Measurements from ENCODE around the gene PNPLA7. TPM values are rescaled to one million over a fixed set of nuclear protein-coding genes. Genes with fewer than 3 reads are reported as not detected.

Gene PNPLA7
- total RNA-seq, 2 experiments from 2014 or later = 1.5 to 10.2 TPM

GRCh38 chr9:137522746-137523455 is 27.3 kb downstream of the PNPLA7 start:
- no peak overlapping the region for H3K4me3 ChIP-seq (ENCODE audit: low read depth, low read length, poor library complexity, severe bottlenecking)
- POLR2A ChIA-PET = interaction anchor here (0.6 kb wide), 1 partner anchor 31 kb away, joined by 4 read pairs; no protein-coding TSS in a partner anchor
- no peaks in the 10 kb centered on the region for H3K4me1 ChIP-seq (ENCODE audit: insufficient read depth, low read length, poor library complexity, severe bottlenecking)
- TF ChIP-seq CTCF (conservative IDR thresholded peaks at IDR 0.05; ENCODE audit: low read length) (no peak), EZH2phosphoT487 (IDR thresholded peaks at IDR 0.05; ENCODE audit: borderline replicate concordance, low read depth, low read length) (no peak)
- no peak overlapping the region for H2AFZ ChIP-seq (ENCODE audit: low read length)
- H3K36me3 ChIP-seq (ENCODE audit: insufficient read depth, low read length) = no peaks in the 10 kb centered on the region
- no TSS peak for BruUV-seq (replicated peaks)
- CTCF ChIA-PET (ENCODE audit: unreplicated experiment) = no interaction called here
- DNase-seq (ENCODE audit: low spot score) = no peak
- H4K20me1 ChIP-seq (ENCODE audit: insufficient read depth, low read length) = no peaks in the 10 kb centered on the region
- no peak overlapping the region for H3K27ac ChIP-seq (ENCODE audit: low read depth, low read length, poor library complexity, severe bottlenecking)
- no peak overlapping the region for H3K4me2 ChIP-seq (ENCODE audit: low read length)
- intact Hi-C loops (cut with micrococcal nuclease; ENCODE audit: unreplicated experiment) = no loop called here
- H3K9me2 ChIP-seq (ENCODE audit: insufficient read depth, low read length) = no peaks in the 10 kb centered on the region
- no peaks in the 10 kb centered on the region for H3K79me2 ChIP-seq (ENCODE audit: insufficient read depth, low read depth, low read length)
- H3K9me3 ChIP-seq (ENCODE audit: low read length) = no peaks in the 10 kb centered on the region

GRCh38 chr9:137521405-137521985 is 28.7 kb downstream of the PNPLA7 start:
- H3K9me2 ChIP-seq (ENCODE audit: insufficient read depth, low read length) = no peaks in the 10 kb centered on the region
- H3K79me2 ChIP-seq (ENCODE audit: insufficient read depth, low read depth, low read length) = no peaks in the 10 kb centered on the region
- no peaks in the 10 kb centered on the region for H4K20me1 ChIP-seq (ENCODE audit: insufficient read depth, low read length)
- intact Hi-C loops (cut with micrococcal nuclease; ENCODE audit: unreplicated experiment) = no loop called here
- H3K4me1 ChIP-seq (ENCODE audit: insufficient read depth, low read length, poor library complexity, severe bottlenecking) = no peaks in the 10 kb centered on the region
- ChIA-PET CTCF (ENCODE audit: unreplicated experiment) (no interaction called here), POLR2A (no interaction called here)
- TF ChIP-seq CTCF (conservative IDR thresholded peaks at IDR 0.05; ENCODE audit: low read length) (no peak), EZH2phosphoT487 (IDR thresholded peaks at IDR 0.05; ENCODE audit: borderline replicate concordance, low read depth, low read length) (no peak)
- H3K4me2 ChIP-seq (ENCODE audit: low read length) = no peak overlapping the region
- no peak overlapping the region for H3K4me3 ChIP-seq (ENCODE audit: low read depth, low read length, poor library complexity, severe bottlenecking)
- H3K27ac ChIP-seq (ENCODE audit: low read depth, low read length, poor library complexity, severe bottlenecking) = no peak overlapping the region
- no peak for DNase-seq (ENCODE audit: low spot score)
- H3K9me3 ChIP-seq (ENCODE audit: low read length) = no peaks in the 10 kb centered on the region
- BruUV-seq (replicated peaks) = no TSS peak
- no peaks in the 10 kb centered on the region for H3K36me3 ChIP-seq (ENCODE audit: insufficient read depth, low read length)
- no peak overlapping the region for H2AFZ ChIP-seq (ENCODE audit: low read length)
